Body of pancreas (tissue), 4 donors: ENCODE measurements around the gene FLII. TPM values are rescaled to one million over a fixed set of nuclear protein-coding genes. Genes with fewer than 3 reads are reported as not detected.

Experiments
- ATAC-seq: fragments of 150-250 bp; one replicate; pipeline ENCODE4 v1.9.1; 2016
- DNase-seq, 4 donors: peaks; one replicate each; pipeline ENCODE4 v3.0.0-alpha.2; 2019
- H3K27ac ChIP-seq, 4 donors: fragments of 200-600 bp; sonication (generic); 1 replicate in 3 of 4; 2 replicates in 1 of 4; pipeline versions ENCODE4 v1.5.1 to v1.6.1; 2016 to 2019; ENCODE audit warnings: mild to moderate bottlenecking in 1 of 4, mixed read lengths in 1 of 4, moderate library complexity in 1 of 4
- H3K27me3 ChIP-seq, 2 donors: fragments of 200-600 bp; sonication (generic); one replicate each; pipeline ENCODE4 v1.6.0; 2016; ENCODE audit warnings: mild to moderate bottlenecking in 1 of 2
- H3K36me3 ChIP-seq, 2 donors: fragments of 200-600 bp; sonication (generic); replicated peaks in 1 of 2; 2 replicates each; pipeline ENCODE4 v1.5.1; 2016; ENCODE audit warnings: low read depth in 2 of 2; ENCODE audit not compliant: insufficient read depth in 1 of 2
- H3K4me1 ChIP-seq: fragments of 200-600 bp; sonication (generic); one replicate; pipeline ENCODE4 v1.6.0; 2016
- H3K4me3 ChIP-seq, 2 donors: fragments of 200-600 bp; sonication (generic); 1 replicate in 1 of 2; 2 replicates in 1 of 2; pipeline ENCODE4 v1.5.1; 2016 to 2019
- H3K9me3 ChIP-seq, 3 donors: fragments of 200-600 bp; sonication (generic); 1 replicate in 2 of 3; 2 replicates in 1 of 3; pipeline ENCODE4 v1.5.1; 2016
- POLR2A ChIP-seq, 3 donors: fragments of 450-650 bp; IDR thresholded peaks; one replicate each; pipeline ENCODE4 v1.6.1; 2016; ENCODE audit warnings: antibody characterized with exemption in 3 of 3, mild to moderate bottlenecking in 2 of 3
- WGBS, 2 donors: methylation state at CpG; one replicate each; pipeline ENCODE4 v1.1.5; 2017; 5-methylcytosine and 5-hydroxymethylcytosine counted together
- intact Hi-C: fragments of 100-400 bp; cut with DNase I; formaldehyde crosslinking; loops from one replicate; pipeline ENCODE4 v1.15.1; 2023
- total RNA-seq, 2 donors: library from RNA; depleted of rRNA; stranded (reverse); fragments of >200 nt; gene quantifications; one replicate each; pipeline ENCODE4 v1.1.0, GENCODE V29; 2016
- TF ChIP-seq, protein P1 (sequence below), 7 experiments: fragments of 450-650 bp in 4 of 7; fragments of 200-600 bp in 3 of 7; sonication (generic) in 3 of 7; IDR thresholded peaks; one replicate each; pipeline ENCODE4 v1.5.1; 2016 to 2019; ENCODE audit warnings: antibody characterized with exemption in 7 of 7

FLII gene
- total RNA-seq, 2 donors from 2014 or later: 154 to 173 TPM

DNA sequence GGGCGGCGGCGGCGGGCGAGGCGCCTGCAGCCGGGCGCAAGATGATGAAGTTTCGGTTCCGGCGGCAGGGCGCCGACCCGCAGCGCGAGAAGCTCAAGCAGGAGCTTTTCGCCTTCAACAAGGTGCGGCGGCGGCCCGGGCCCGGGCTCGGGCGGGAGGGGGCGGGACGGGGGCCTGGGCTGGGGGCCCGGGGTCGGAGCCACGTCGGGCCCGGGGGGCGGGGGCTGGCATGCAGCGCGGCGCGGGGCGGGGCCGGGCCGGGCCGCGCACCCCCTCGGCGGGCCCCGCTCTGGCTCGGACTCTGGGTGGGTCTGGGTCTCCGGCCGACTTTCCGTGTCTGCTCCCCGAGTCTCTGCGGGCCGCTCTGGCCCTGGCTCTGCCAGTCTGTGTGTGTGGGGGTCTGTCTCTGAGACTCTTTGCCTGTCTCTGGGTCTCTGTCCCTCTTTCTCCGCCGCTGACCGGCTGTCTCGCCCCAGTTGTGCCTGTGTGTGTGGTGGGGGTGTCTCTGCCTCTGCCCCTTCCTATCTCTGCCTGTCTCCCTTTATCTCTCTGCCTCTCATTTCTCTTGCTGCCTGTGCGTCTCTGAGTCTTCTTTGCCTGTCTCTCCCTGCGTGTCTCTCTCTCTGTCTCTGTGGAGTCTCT lies 32.8 kb downstream of the FLII start:
- ATAC-seq (peak; percentile 14), DNase-seq (no peak)
- H3K4me1 ChIP-seq: peaks cover 14% of the 10 kb centered on the region
- intact Hi-C loops: no loop called here
- TF ChIP-seq, protein P1, sequence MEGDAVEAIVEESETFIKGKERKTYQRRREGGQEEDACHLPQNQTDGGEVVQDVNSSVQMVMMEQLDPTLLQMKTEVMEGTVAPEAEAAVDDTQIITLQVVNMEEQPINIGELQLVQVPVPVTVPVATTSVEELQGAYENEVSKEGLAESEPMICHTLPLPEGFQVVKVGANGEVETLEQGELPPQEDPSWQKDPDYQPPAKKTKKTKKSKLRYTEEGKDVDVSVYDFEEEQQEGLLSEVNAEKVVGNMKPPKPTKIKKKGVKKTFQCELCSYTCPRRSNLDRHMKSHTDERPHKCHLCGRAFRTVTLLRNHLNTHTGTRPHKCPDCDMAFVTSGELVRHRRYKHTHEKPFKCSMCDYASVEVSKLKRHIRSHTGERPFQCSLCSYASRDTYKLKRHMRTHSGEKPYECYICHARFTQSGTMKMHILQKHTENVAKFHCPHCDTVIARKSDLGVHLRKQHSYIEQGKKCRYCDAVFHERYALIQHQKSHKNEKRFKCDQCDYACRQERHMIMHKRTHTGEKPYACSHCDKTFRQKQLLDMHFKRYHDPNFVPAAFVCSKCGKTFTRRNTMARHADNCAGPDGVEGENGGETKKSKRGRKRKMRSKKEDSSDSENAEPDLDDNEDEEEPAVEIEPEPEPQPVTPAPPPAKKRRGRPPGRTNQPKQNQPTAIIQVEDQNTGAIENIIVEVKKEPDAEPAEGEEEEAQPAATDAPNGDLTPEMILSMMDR (IDR thresholded peaks at IDR 0.05): no peak
- no peak for TF ChIP-seq POLR2A (IDR thresholded peaks at IDR 0.05)
- H3K4me3 ChIP-seq: peak overlapping the region; percentile 21 to 41
- 0% methylated on average over 6 to 36 of the region's 57 CpGs for WGBS, 2 donors
- no peaks in the 10 kb centered on the region for H3K27me3 ChIP-seq
- H3K36me3 ChIP-seq: no peaks in the 10 kb centered on the region
- H3K9me3 ChIP-seq: no peaks in the 10 kb centered on the region
- no peak overlapping the region for H3K27ac ChIP-seq

DNA sequence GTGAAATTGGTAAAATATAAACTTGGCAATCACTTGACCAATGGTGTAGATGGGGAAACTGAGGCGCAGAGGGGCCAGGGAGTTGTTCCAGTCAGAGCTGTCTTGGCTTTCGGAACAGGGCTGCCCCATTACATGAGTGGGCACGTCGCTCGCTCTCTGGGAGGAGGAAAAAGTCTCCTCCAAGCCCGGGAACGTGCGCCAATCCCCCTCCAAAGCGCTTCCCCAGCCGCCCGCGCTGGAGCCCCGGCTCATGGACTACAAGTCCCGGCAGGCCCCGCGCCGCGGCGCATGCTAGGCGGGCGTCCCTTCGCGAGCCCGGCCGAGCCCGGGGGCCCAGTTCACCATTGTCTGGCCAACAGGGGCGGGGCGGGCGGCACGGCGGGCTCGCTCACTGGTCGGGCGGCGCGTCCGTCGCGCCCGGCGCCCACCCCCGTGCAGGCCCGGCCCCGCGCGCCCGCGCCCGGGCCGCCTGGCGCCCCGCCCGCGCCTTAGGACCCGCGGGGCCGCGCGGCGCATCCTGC lies 33.4 kb downstream of the FLII start, which contains the start of gene LLGL1:
LLGL1 (plus strand) TSS at position 515 of the 521 bp plus-strand sequence. CDS start 48 bp downstream, outside the sequence.
- WGBS, 2 donors: 0 to 3% methylated on average over 12 to 39 of the region's 60 CpGs
- Histone ChIP-seq H3K27me3 (no peaks in the 10 kb centered on the region), H3K4me1 (peaks cover 14% of the 10 kb centered on the region), H3K9me3 (no peaks in the 10 kb centered on the region), H3K36me3 (no peaks in the 10 kb centered on the region), H3K4me3 (peak within 1 kb of the TSS; percentile 21 to 41), H3K27ac (peak within 1 kb of the TSS in 1 of 4 donors; percentile 27)
- no peak for TF ChIP-seq POLR2A (IDR thresholded peaks at IDR 0.05)
- TF ChIP-seq, protein P1 (IDR thresholded peaks at IDR 0.05): no peak
- peak; percentile 99 for ATAC-seq
- peak; percentile 96 to 97 (median 97) for DNase-seq
- intact Hi-C loops: no loop called here

DNA sequence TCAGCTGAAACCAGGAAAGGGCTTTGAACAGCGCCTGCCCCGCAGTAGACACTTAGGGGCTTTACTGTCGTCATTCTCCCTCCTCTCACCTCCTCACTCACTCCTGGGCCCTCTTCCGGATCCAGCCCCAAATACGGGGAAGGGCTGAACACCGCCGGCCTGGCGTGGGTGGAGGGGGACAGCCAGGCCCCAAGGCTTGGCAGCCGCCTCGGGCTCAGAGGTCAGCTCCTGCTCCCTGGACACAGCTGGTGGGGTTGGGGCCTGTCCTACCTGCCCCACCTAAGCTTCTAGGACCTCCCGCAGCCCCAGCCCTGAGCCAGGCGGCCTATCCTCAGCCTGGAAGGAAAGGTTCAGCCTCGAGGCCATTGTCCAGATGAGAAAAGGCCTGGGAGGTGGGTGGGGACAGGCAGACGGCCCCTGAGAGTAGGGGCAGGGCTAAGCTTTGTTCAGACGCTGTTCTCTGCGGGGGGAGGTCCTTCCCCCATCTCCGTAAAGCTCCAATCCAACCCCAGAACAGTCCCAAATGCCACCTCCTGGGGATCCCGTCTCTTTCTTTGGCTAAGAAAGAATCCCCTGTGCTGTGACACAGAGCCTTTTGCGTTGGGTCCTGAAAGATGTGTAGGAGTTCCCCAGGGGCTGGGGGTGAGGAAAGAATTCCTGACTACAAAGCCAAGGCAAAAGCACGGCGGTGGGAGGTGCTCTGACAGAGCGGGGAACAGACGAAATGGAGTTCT lies 34.0 kb downstream of the FLII start:
- H3K27ac ChIP-seq: peak overlapping the region in 1 of 4 donors; percentile 27
- intact Hi-C loops: no loop called here

DNA sequence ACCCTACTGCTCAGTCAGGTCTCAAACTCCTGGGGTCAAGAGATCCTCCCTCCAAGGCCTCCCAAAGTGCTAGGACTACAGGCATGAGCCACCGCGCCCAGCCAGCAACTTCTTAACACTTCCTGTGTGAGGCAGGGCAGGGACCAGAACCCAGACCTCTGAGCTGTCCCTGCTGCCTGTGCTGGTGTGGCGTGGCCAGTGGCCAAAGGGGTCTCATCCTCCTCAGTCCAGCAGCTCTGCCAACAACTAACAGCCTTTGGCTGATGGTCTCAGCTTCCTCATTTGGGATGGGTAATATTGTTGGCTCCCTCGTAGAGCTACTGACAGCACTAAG lies 34.5 kb downstream of the FLII start:
- DNase-seq (no peak), ATAC-seq (no peak)
- Histone ChIP-seq H3K27me3 (no peaks in the 10 kb centered on the region), H3K9me3 (no peaks in the 10 kb centered on the region), H3K27ac (no peak overlapping the region), H3K36me3 (no peaks in the 10 kb centered on the region), H3K4me3 (no peak overlapping the region), H3K4me1 (peaks cover 14% of the 10 kb centered on the region)
- TF ChIP-seq, protein P1 (IDR thresholded peaks at IDR 0.05): no peak
- TF ChIP-seq POLR2A (IDR thresholded peaks at IDR 0.05): no peak
- WGBS, 2 donors: 90 to 100% methylated on average over 2 to 4 of the region's 4 CpGs
- intact Hi-C loops: no loop called here

More for the DNA sequence above, 34.0 kb downstream of the FLII start:
- DNase-seq (peak in 1 of 4 donors; percentile 34), ATAC-seq (no peak)
- no peaks in the 10 kb centered on the region for H3K36me3 ChIP-seq
- TF ChIP-seq POLR2A (IDR thresholded peaks at IDR 0.05): no peak
- TF ChIP-seq, protein P1 (IDR thresholded peaks at IDR 0.05): no peak
- H3K9me3 ChIP-seq: no peaks in the 10 kb centered on the region
- WGBS, 2 donors: 49 to 53% methylated on average over 11 to 23 of the region's 23 CpGs
- H3K4me3 ChIP-seq: no peak overlapping the region
- H3K27me3 ChIP-seq: no peaks in the 10 kb centered on the region
- peaks cover 14% of the 10 kb centered on the region for H3K4me1 ChIP-seq
